WTC11 (cell line): ENCODE measurements around the gene ACBD3. TPM values are rescaled to one million over a fixed set of nuclear protein-coding genes. Genes with fewer than 3 reads are reported as not detected.

ENCODE experiments used
- ATAC-seq: fragments of 200-7000 bp; cut with Tn5 transposase; 2 replicates; pipeline ENCODE4 v1.10.0; 2021; ENCODE audit warnings: mild to moderate bottlenecking, moderate library complexity
- CTCF ChIA-PET: fragments of 300-600 bp; sonication (Branson Sonifier 250); formaldehyde crosslinking; loops from one replicate; lab custom pipeline; 2021; ENCODE audit warnings: antibody characterized with exemption; lab: Charles Lee
- POLR2A ChIA-PET: fragments of 350-600 bp; sonication (Branson Sonifier 250); formaldehyde crosslinking; loops from one replicate; lab custom pipeline; 2021; ENCODE audit warnings: antibody characterized with exemption; lab: Charles Lee
- DNase-seq: peaks from one replicate; pipeline ENCODE4 v3.0.0; 2021; ENCODE audit warnings: low spot score
- H3K27ac Mint-ChIP-seq: 2 replicates; pipeline ENCODE4 v1.8.0; 2021; ENCODE audit warnings: mixed read lengths
- H3K27me3 Mint-ChIP-seq: 2 replicates; pipeline ENCODE4 v1.8.0; 2021; ENCODE audit warnings: low read depth, mild to moderate bottlenecking, moderate library complexity, mixed read lengths
- H3K36me3 Mint-ChIP-seq: 2 replicates; pipeline ENCODE4 v1.8.0; 2021; ENCODE audit warnings: mixed read lengths
- H3K4me1 Mint-ChIP-seq: 2 replicates; pipeline ENCODE4 v1.8.0; 2022; ENCODE audit warnings: mixed read lengths
- H3K4me3 Mint-ChIP-seq: 2 replicates; pipeline ENCODE4 v1.8.0; 2021; ENCODE audit warnings: mild to moderate bottlenecking, moderate library complexity, mixed read lengths
- H3K9me3 Mint-ChIP-seq: 2 replicates; pipeline ENCODE4 v1.8.0; 2021; ENCODE audit warnings: mixed read lengths
- ATF1 ChIP-seq: sonication (generic); formaldehyde crosslinking; IDR thresholded peaks from 2 replicates; pipeline ENCODE4 v1.8.1; 2023; ENCODE audit warnings: mild to moderate bottlenecking, moderate library complexity, missing genetic modification reagents
- CBFB ChIP-seq: sonication (generic); formaldehyde crosslinking; IDR thresholded peaks from 2 replicates; pipeline ENCODE4 v1.8.1; 2022; ENCODE audit warnings: mild to moderate bottlenecking, low read depth, missing genetic modification reagents
- EMX1 ChIP-seq: fragments of 250-450 bp; sonication (Bioruptor Pico); IDR thresholded peaks from 2 replicates; pipeline ENCODE4 v1.8.0; 2021; ENCODE audit warnings: mild to moderate bottlenecking
- ETV6 ChIP-seq: sonication (generic); formaldehyde crosslinking; IDR thresholded peaks from 2 replicates; pipeline ENCODE4 v1.8.1; 2022; ENCODE audit warnings: mild to moderate bottlenecking, missing genetic modification reagents
- FOXJ3 ChIP-seq: sonication (generic); formaldehyde crosslinking; IDR thresholded peaks from 2 replicates; pipeline ENCODE4 v1.9.0; 2021; ENCODE audit warnings: missing genetic modification reagents, mild to moderate bottlenecking, borderline replicate concordance
- GRHL2 ChIP-seq: fragments of 250-450 bp; sonication (Bioruptor Pico); IDR thresholded peaks from 2 replicates; pipeline ENCODE4 v1.8.0; 2022; ENCODE audit warnings: mild to moderate bottlenecking, moderate library complexity; ENCODE audit not compliant: insufficient replicate concordance, severe bottlenecking
- JUN ChIP-seq: sonication (generic); formaldehyde crosslinking; IDR thresholded peaks from 2 replicates; pipeline ENCODE4 v1.8.0; 2023; ENCODE audit warnings: mild to moderate bottlenecking, missing genetic modification reagents
- NFATC4 ChIP-seq: fragments of 250-450 bp; sonication (Bioruptor Pico); IDR thresholded peaks from 2 replicates; pipeline ENCODE4 v1.9.0; 2021; ENCODE audit warnings: mild to moderate bottlenecking
- NFE2L1 ChIP-seq: sonication (generic); formaldehyde crosslinking; IDR thresholded peaks from 2 replicates; pipeline ENCODE4 v1.8.1; 2023; ENCODE audit warnings: missing genetic modification reagents
- NFYB ChIP-seq: sonication (generic); formaldehyde crosslinking; conservative IDR thresholded peaks from 2 replicates; pipeline ENCODE4 v1.8.0; 2022; ENCODE audit warnings: low read depth, missing genetic modification reagents
- SOX15 ChIP-seq: fragments of 250-450 bp; sonication (Bioruptor Pico); IDR thresholded peaks from 2 replicates; pipeline ENCODE4 v1.9.0; 2021; ENCODE audit warnings: mild to moderate bottlenecking
- ZNF232 ChIP-seq: sonication (generic); formaldehyde crosslinking; IDR thresholded peaks from 2 replicates; pipeline ENCODE4 v1.8.0; 2022; ENCODE audit warnings: mild to moderate bottlenecking, missing genetic modification reagents
- ZNF263 ChIP-seq: sonication (generic); formaldehyde crosslinking; IDR thresholded peaks from 2 replicates; pipeline ENCODE4 v1.8.1; 2022; ENCODE audit warnings: low read depth, mild to moderate bottlenecking, moderate library complexity, missing genetic modification reagents
- ZNF317 ChIP-seq: sonication (generic); formaldehyde crosslinking; IDR thresholded peaks from 2 replicates; pipeline ENCODE4 v1.8.1; 2023; ENCODE audit warnings: low read depth, mild to moderate bottlenecking, moderate library complexity, missing genetic modification reagents, borderline replicate concordance
- total RNA-seq: library from RNA; stranded (reverse); gene quantifications from 3 replicates; pipeline ENCODE4 v1.2.3, GENCODE V29; 2021
- TF ChIP-seq, protein P1 (sequence below): sonication (generic); formaldehyde crosslinking; IDR thresholded peaks from 2 replicates; pipeline ENCODE4 v1.8.1; 2023; ENCODE audit warnings: mild to moderate bottlenecking, missing genetic modification reagents
- TF ChIP-seq, protein P2 (sequence below): sonication (generic); formaldehyde crosslinking; IDR thresholded peaks from 2 replicates; pipeline ENCODE4 v1.8.1; 2022; ENCODE audit warnings: low read depth, mild to moderate bottlenecking, moderate library complexity, missing genetic modification reagents, borderline replicate concordance
- TF ChIP-seq, protein P3 (sequence below): sonication (generic); formaldehyde crosslinking; IDR thresholded peaks from 2 replicates; pipeline ENCODE4 v1.8.1; 2022; ENCODE audit warnings: mild to moderate bottlenecking, moderate library complexity, missing genetic modification reagents
- TF ChIP-seq, protein P4 (sequence below): fragments of 250-450 bp; sonication (Bioruptor Pico); conservative IDR thresholded peaks from 2 replicates; pipeline ENCODE4 v1.9.0; 2021; ENCODE audit warnings: mild to moderate bottlenecking
- TF ChIP-seq, protein P5 (sequence below): fragments of 250-450 bp; sonication (Bioruptor Pico); IDR thresholded peaks from 2 replicates; pipeline ENCODE4 v1.9.0; 2021; ENCODE audit warnings: moderate library complexity, mild to moderate bottlenecking, inconsistent platforms, borderline replicate concordance
- TF ChIP-seq, protein P6 (sequence below): sonication (generic); formaldehyde crosslinking; IDR thresholded peaks from 2 replicates; pipeline ENCODE4 v1.8.1; 2023; ENCODE audit warnings: mild to moderate bottlenecking, moderate library complexity, missing genetic modification reagents
- TF ChIP-seq, protein P7 (sequence below): sonication (generic); formaldehyde crosslinking; IDR thresholded peaks from 2 replicates; pipeline ENCODE4 v1.8.0; 2023; ENCODE audit warnings: mild to moderate bottlenecking, missing genetic modification reagents
- TF ChIP-seq, protein P8 (sequence below): sonication (generic); formaldehyde crosslinking; IDR thresholded peaks from 2 replicates; pipeline ENCODE4 v1.8.0; 2023; ENCODE audit warnings: missing genetic modification reagents

Gene ACBD3
- total RNA-seq, 1 experiment from 2014 or later = 38.9 TPM

DNA sequence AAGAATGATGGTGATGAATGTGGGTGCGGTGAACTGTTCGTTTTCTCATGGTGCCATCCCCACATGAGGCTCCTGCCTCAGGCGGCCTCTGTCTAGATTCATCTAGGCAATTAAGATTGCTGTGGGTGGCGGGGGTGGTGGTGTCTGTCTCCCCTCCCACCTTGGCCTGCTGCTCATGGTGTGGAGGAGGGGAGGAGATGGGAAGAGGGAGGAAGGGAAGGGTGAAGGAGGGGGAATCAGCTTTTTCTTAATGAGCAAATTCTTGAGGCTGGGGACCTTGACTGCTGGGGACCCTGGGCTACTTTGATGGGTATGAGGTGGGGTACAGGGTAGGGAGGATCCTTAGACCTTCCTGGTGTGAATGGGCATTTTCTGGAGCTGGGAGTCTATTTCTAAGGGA lies 68.2 kb downstream of the ACBD3 start:
- Mint-ChIP-seq H3K36me3 (peaks cover 3% of the 10 kb centered on the region), H3K4me3 (no peak overlapping the region), H3K9me3 (no peaks in the 10 kb centered on the region), H3K4me1 (peaks cover 27% of the 10 kb centered on the region), H3K27ac (no peak overlapping the region), H3K27me3 (peaks cover 20% of the 10 kb centered on the region)
- ChIA-PET POLR2A (no interaction called here), CTCF (interaction anchor here (5.8 kb wide), 1 partner anchor 53 kb away, joined by 49 read pairs; no protein-coding TSS in a partner anchor)
- no peak for DNase-seq
- ATAC-seq = no peak
- TF ChIP-seq GRHL2 (CRISPR knock-in tag) (no peak), FOXJ3 (no peak), EMX1 (CRISPR knock-in tag) (no peak), ZNF317 (no peak), NFE2L1 (CRISPR knock-in tag) (no peak)
- TF ChIP-seq, protein P1, sequence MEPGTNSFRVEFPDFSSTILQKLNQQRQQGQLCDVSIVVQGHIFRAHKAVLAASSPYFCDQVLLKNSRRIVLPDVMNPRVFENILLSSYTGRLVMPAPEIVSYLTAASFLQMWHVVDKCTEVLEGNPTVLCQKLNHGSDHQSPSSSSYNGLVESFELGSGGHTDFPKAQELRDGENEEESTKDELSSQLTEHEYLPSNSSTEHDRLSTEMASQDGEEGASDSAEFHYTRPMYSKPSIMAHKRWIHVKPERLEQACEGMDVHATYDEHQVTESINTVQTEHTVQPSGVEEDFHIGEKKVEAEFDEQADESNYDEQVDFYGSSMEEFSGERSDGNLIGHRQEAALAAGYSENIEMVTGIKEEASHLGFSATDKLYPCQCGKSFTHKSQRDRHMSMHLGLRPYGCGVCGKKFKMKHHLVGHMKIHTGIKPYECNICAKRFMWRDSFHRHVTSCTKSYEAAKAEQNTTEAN (CRISPR knock-in tag) = no peak

DNA sequence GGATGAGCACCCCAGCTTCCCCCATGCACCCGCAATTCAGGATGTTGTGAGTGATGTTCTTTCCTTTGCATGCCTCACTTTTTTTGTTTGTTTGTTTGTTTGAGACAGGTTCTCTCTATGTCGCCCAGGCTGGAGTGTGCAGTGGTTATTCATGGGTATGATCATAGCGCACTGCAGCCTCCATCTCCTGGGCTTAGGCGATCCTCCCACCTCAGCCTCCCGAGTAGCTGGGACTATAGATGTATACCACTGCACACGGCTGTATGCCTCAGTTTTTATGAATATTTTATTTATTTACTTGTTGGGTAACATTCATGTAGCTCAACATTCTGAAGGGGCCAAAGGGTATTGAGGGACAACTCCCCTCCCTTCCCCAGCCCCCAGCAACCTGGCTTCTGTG lies 69.2 kb downstream of the ACBD3 start:
- no peak overlapping the region for H3K27ac Mint-ChIP-seq
- CTCF ChIA-PET = interaction anchor here (0.6 to 5.8 kb wide), 3 partner anchors 8 to 52 kb away, joined by 3 to 49 read pairs (median 3); no protein-coding TSS in a partner anchor
- ATAC-seq (no peak), DNase-seq (no peak)
- no peaks in the 10 kb centered on the region for H3K9me3 Mint-ChIP-seq
- peaks cover 3% of the 10 kb centered on the region for H3K36me3 Mint-ChIP-seq
- POLR2A ChIA-PET = interaction anchor here (0.7 kb wide), 1 partner anchor 40 kb away, joined by 4 read pairs; no protein-coding TSS in a partner anchor
- H3K27me3 Mint-ChIP-seq = peaks cover 27% of the 10 kb centered on the region
- H3K4me3 Mint-ChIP-seq = no peak overlapping the region
- TF ChIP-seq ZNF317 (no peak), CBFB (CRISPR knock-in tag) (no peak), JUN (CRISPR knock-in tag) (no peak), NFYB (CRISPR knock-in tag) (no peak), ETV6 (no peak), ZNF232 (CRISPR knock-in tag) (no peak), ZNF263 (CRISPR knock-in tag) (no peak), ATF1 (no peak)
- TF ChIP-seq, protein P2, sequence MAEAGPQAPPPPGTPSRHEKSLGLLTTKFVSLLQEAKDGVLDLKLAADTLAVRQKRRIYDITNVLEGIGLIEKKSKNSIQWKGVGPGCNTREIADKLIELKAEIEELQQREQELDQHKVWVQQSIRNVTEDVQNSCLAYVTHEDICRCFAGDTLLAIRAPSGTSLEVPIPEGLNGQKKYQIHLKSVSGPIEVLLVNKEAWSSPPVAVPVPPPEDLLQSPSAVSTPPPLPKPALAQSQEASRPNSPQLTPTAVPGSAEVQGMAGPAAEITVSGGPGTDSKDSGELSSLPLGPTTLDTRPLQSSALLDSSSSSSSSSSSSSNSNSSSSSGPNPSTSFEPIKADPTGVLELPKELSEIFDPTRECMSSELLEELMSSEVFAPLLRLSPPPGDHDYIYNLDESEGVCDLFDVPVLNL (CRISPR knock-in tag) = no peak
- TF ChIP-seq, protein P3, sequence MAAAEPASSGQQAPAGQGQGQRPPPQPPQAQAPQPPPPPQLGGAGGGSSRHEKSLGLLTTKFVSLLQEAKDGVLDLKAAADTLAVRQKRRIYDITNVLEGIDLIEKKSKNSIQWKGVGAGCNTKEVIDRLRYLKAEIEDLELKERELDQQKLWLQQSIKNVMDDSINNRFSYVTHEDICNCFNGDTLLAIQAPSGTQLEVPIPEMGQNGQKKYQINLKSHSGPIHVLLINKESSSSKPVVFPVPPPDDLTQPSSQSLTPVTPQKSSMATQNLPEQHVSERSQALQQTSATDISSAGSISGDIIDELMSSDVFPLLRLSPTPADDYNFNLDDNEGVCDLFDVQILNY = no peak
- peaks cover 27% of the 10 kb centered on the region for H3K4me1 Mint-ChIP-seq

DNA sequence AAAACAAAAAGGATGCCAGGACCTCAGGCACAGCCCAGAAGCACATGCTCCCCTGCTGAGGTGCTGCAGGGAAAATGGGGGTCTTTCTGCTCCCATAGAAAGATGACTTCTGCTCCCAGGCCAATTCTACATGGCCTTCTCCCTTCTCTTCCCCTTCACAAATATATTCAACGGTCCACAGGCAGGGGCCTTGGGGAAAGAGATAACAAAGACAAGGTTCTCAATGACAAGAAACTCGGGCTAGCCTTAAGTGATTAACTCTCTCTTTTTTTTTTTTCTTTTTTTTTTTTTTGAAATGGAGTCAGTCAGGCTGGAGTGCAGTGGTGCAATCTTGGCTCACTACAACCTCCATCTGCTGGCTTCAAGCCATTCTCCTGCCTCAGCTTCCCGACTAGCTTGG lies 69.9 kb downstream of the ACBD3 start:
- CTCF ChIA-PET = interaction anchor here (5.8 kb wide), 1 partner anchor 51 kb away, joined by 49 read pairs; no protein-coding TSS in a partner anchor
- no peak for TF ChIP-seq SOX15 (CRISPR knock-in tag)
- TF ChIP-seq, protein P4, sequence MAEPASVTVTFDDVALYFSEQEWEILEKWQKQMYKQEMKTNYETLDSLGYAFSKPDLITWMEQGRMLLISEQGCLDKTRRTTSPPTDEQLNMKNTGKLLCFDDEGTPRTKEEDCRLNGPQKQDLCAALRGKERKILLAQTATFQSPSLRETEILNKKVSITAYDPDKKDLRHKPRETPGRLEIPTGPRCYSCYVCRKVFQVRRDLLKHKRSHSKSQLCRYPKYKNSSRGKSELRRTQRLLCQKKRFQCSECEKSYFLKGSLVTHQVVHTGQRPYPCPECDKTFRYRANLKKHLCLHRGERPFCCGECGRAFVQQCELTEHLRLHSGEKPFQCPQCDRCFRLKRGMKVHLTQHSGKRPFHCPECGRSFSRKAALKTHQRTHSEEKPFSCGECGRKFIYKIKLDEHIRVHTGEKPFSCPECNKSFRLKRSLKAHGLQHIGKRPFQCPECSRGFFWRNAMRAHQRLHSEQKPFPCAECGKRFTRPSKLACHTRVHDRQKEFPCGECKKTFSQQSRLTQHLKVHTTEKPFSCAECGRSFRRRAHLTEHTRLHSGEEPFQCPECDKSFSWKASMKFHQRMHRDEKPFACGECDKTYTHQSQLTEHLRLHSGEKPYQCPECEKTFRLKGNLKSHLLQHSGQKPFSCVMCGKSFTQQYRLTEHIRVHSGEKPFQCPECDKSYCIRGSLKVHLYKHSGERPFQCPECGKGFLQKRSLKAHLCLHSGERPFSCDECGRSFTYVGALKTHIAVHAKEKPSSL (CRISPR knock-in tag) = no peak
- TF ChIP-seq, protein P5, sequence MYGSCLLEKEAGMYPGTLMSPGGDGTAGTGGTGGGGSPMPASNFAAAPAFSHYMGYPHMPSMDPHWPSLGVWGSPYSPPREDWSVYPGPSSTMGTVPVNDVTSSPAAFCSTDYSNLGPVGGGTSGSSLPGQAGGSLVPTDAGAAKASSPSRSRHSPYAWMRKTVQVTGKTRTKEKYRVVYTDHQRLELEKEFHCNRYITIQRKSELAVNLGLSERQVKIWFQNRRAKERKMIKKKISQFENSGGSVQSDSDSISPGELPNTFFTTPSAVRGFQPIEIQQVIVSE = no peak
- TF ChIP-seq, protein P6, sequence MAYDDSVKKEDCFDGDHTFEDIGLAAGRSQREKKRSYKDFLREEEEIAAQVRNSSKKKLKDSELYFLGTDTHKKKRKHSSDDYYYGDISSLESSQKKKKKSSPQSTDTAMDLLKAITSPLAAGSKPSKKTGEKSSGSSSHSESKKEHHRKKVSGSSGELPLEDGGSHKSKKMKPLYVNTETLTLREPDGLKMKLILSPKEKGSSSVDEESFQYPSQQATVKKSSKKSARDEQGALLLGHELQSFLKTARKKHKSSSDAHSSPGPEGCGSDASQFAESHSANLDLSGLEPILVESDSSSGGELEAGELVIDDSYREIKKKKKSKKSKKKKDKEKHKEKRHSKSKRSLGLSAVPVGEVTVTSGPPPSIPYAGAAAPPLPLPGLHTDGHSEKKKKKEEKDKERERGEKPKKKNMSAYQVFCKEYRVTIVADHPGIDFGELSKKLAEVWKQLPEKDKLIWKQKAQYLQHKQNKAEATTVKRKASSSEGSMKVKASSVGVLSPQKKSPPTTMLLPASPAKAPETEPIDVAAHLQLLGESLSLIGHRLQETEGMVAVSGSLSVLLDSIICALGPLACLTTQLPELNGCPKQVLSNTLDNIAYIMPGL (CRISPR knock-in tag) = no peak
- TF ChIP-seq, protein P7, sequence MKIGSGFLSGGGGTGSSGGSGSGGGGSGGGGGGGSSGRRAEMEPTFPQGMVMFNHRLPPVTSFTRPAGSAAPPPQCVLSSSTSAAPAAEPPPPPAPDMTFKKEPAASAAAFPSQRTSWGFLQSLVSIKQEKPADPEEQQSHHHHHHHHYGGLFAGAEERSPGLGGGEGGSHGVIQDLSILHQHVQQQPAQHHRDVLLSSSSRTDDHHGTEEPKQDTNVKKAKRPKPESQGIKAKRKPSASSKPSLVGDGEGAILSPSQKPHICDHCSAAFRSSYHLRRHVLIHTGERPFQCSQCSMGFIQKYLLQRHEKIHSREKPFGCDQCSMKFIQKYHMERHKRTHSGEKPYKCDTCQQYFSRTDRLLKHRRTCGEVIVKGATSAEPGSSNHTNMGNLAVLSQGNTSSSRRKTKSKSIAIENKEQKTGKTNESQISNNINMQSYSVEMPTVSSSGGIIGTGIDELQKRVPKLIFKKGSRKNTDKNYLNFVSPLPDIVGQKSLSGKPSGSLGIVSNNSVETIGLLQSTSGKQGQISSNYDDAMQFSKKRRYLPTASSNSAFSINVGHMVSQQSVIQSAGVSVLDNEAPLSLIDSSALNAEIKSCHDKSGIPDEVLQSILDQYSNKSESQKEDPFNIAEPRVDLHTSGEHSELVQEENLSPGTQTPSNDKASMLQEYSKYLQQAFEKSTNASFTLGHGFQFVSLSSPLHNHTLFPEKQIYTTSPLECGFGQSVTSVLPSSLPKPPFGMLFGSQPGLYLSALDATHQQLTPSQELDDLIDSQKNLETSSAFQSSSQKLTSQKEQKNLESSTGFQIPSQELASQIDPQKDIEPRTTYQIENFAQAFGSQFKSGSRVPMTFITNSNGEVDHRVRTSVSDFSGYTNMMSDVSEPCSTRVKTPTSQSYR (CRISPR knock-in tag) = no peak
- no peak for TF ChIP-seq NFATC4 (CRISPR knock-in tag)
- TF ChIP-seq, protein P8, sequence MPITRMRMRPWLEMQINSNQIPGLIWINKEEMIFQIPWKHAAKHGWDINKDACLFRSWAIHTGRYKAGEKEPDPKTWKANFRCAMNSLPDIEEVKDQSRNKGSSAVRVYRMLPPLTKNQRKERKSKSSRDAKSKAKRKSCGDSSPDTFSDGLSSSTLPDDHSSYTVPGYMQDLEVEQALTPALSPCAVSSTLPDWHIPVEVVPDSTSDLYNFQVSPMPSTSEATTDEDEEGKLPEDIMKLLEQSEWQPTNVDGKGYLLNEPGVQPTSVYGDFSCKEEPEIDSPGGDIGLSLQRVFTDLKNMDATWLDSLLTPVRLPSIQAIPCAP (CRISPR knock-in tag) = no peak
- TF ChIP-seq EMX1 (CRISPR knock-in tag) = no peak

More for the DNA sequence above, 69.9 kb downstream of the ACBD3 start:
- Mint-ChIP-seq H3K27ac (no peak overlapping the region; the same call in 1 of the 2 replicates), H3K36me3 (peaks cover 3% of the 10 kb centered on the region), H3K27me3 (peaks cover 30% of the 10 kb centered on the region), H3K9me3 (no peaks in the 10 kb centered on the region), H3K4me1 (peaks cover 34% of the 10 kb centered on the region), H3K4me3 (no peak overlapping the region)
- ATAC-seq (no peak), DNase-seq (no peak)
- POLR2A ChIA-PET = no interaction called here
